Muscle layer of duodenum (tissue), 2 donors: ENCODE data around the gene LPCAT1.
A peak's percentile ranks its signal among the peaks of the same experiment; 100 is the strongest.
"Not testable (repeated sequence)": the region's sequence is repeated elsewhere in the genome, so short reads cannot be mapped to it uniquely, and the experiment has no call there.

Experiments used
- H3K27ac ChIP-seq: one replicate; pipeline ENCODE4 v1.7.0; 2013; ENCODE audit warnings: mild to moderate bottlenecking, low read length
- H3K27me3 ChIP-seq: one replicate; pipeline ENCODE4 v1.7.0; 2013; ENCODE audit warnings: low read depth, mild to moderate bottlenecking, control low read depth, low read length
- H3K36me3 ChIP-seq, 2 donors: one replicate each; pipeline ENCODE4 v1.7.0; 2013; ENCODE audit warnings: low read length in 2 of 2, control low read depth in 1 of 2, mild to moderate bottlenecking in 1 of 2; ENCODE audit not compliant: insufficient read depth in 2 of 2, control insufficient read depth in 1 of 2
- H3K4me1 ChIP-seq, 2 donors: one replicate each; pipeline ENCODE4 v1.7.0; 2013; ENCODE audit warnings: low read length in 2 of 2, mild to moderate bottlenecking in 2 of 2, control low read depth in 1 of 2, moderate library complexity in 1 of 2; ENCODE audit not compliant: insufficient read depth in 2 of 2, control insufficient read depth in 1 of 2
- H3K4me3 ChIP-seq, 2 donors: one replicate each; pipeline ENCODE4 v1.7.0; 2013; ENCODE audit warnings: low read length in 2 of 2, low read depth in 1 of 2, mild to moderate bottlenecking in 1 of 2
- H3K9me3 ChIP-seq, 2 donors: one replicate each; pipeline ENCODE4 v1.7.0; 2013; ENCODE audit warnings: low read length in 2 of 2, control low read depth in 1 of 2, mild to moderate bottlenecking in 1 of 2; ENCODE audit not compliant: control insufficient read depth in 1 of 2
- donor health status: healthy.

LPCAT1 gene

DNA sequence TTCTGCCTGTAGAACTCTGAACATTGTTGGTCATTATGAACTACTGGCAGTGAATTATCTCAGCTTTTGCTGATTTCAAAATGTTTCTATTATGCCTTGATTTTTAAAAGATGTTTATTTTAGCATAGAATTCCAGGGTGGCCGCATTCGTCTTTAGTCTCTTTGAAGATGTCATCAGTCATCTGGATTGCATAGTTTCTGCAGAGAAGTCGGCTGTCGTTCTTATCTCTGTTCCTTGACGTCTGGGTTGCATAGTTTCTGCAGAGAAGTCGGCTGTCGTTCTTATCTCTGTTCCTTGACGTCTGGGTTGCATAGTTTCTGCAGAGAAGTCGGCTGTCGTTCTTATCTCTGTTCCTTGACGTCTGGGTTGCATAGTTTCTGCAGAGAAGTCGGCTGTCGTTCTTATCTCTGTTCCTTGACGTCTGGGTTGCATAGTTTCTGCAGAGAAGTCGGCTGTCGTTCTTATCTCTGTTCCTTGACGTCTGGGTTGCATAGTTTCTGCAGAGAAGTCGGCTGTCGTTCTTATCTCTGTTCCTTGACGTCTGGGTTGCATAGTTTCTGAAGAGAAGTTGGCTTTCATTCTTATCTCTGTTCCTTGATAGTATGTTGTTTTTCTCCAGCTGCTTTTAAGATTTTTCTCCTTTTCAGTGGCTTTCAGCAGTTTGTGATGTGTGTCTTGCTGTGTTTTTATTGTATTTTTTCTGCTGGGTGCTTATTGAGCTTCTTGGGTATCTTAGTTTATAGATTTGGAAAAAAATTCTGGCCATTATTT lies 67.5 kb downstream of the LPCAT1 start:
- peaks cover 16 to 19% of the 10 kb centered on the region in 2 donors for H3K9me3 ChIP-seq
- not testable (repeated sequence) for H3K27me3 ChIP-seq, H3K36me3 ChIP-seq, H3K4me3 ChIP-seq, H3K27ac ChIP-seq, H3K4me1 ChIP-seq

- H3K4me3 ChIP-seq: no peak overlapping the region
- H3K27ac ChIP-seq: no peak overlapping the region
- H3K36me3 ChIP-seq: no peaks in the 10 kb centered on the region
- H3K27me3 ChIP-seq: no peaks in the 10 kb centered on the region
- H3K9me3 ChIP-seq: peaks cover 16 to 19% of the 10 kb centered on the region in 2 donors
- no peaks in the 10 kb centered on the region for H3K4me1 ChIP-seq
Measured at GRCh38 chr5:1453613-1454012, 70.1 kb downstream of the LPCAT1 start.

DNA sequence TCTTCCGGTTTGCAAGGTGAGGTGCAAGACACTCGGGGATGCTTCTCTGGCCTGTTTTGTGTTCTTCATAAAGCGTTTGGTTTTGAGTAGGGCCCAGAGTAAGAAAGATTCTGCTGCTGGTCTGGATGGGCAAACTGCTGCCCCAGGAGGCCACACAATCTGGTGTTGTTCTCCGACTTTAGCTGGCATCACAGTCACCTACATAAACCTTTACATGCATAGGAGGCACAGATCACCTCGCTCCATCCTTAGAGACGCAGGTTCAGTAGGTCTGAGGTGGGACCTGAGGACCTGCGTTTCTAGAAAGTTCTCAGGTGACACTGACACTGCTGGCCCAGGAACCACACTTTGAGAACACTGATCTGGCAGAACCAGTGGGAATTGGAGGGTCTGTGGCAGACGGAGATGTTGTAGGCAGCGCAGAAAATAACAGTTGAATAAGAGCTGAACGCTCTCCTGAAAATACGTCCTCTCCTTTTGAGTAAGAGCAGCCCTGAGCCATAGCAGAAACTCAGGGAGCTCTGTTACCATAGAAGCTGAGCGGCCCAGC lies 74.6 kb downstream of the LPCAT1 start:
- H3K4me1 ChIP-seq: peaks cover 0 to 21% of the 10 kb centered on the region in 2 donors
- peaks cover 9% of the 10 kb centered on the region in 2 donors for H3K9me3 ChIP-seq
- H3K27ac ChIP-seq: no peak overlapping the region
- H3K27me3 ChIP-seq: peaks cover 13% of the 10 kb centered on the region
- no peaks in the 10 kb centered on the region for H3K36me3 ChIP-seq
- H3K4me3 ChIP-seq: no peak overlapping the region

GRCh38 chr5:1448511-1449011 lies 75.2 kb downstream of the LPCAT1 start:
- no peaks in the 10 kb centered on the region for H3K36me3 ChIP-seq
- H3K9me3 ChIP-seq: peaks cover 4 to 5% of the 10 kb centered on the region in 2 donors
- peaks cover 0 to 21% of the 10 kb centered on the region in 2 donors for H3K4me1 ChIP-seq
- H3K4me3 ChIP-seq: no peak overlapping the region
- H3K27ac ChIP-seq: no peak overlapping the region
- H3K27me3 ChIP-seq: peaks cover 19% of the 10 kb centered on the region

- peaks cover 27% of the 10 kb centered on the region for H3K27me3 ChIP-seq
Measured at GRCh38 chr5:1447671-1448361, 75.9 kb downstream of the LPCAT1 start.

GRCh38 chr5:1446602-1447343 lies 77.0 kb downstream of the LPCAT1 start:
- Histone ChIP-seq H3K4me3 (no peak overlapping the region), H3K36me3 (no peaks in the 10 kb centered on the region), H3K9me3 (no peaks in the 10 kb centered on the region), H3K27me3 (peaks cover 29% of the 10 kb centered on the region), H3K4me1 (peaks cover 0 to 21% of the 10 kb centered on the region in 2 donors), H3K27ac (no peak overlapping the region)

More at GRCh38 chr5:1447671-1448361, 75.9 kb downstream of the LPCAT1 start:
- no peak overlapping the region for H3K4me3 ChIP-seq
- no peaks in the 10 kb centered on the region for H3K9me3 ChIP-seq
- peaks cover 0 to 21% of the 10 kb centered on the region in 2 donors for H3K4me1 ChIP-seq
- H3K36me3 ChIP-seq: no peaks in the 10 kb centered on the region
- no peak overlapping the region for H3K27ac ChIP-seq

DNA sequence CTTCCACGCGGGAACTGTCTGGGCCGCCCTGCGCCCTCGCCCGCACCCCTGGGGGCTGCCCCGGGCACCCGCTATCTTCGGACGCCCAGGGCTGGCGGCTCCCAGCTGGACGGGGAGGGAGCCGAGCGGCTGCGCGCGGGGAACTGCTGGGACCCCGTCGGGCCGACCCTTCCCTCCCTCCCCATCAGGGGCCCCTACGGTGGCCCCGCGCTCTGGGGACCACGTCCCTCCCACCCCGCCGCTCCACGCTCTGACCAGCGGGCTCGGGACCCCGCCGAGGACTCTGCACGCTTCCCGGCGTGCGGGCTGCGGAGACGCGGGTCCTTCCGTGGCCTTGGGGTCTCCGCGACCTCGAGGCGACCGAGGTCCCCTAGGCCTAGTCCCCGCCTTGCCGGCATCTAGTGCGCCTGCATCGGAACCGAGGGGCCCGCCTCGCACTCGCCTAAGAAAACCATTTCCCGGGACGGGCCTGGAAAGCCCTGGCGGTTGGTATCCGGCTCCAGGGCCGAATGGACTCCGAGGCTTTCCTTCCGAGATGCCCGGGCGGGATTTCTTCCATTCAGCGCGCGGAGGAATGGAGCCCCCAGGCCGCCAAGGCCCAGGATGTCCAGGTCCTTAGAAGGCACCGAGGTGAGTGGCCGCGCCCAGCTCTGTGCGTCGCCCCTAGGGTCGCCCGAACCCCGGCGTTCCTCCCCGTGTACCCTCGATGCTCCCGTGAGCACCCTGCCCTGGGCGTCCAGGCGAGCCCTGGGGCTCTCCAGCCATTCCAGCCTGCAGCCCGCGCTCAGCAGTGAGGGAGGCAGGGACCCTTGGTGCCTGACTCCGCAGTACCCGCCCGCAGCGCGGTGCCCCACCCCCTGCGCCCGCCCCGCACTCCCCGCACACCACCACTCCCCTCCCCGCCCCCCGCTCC lies 77.8 kb downstream of the LPCAT1 start:
- Histone ChIP-seq H3K27ac (no peak overlapping the region), H3K4me3 (no peak overlapping the region), H3K9me3 (peaks cover 0 to 2% of the 10 kb centered on the region in 2 donors), H3K4me1 (peaks cover 0 to 21% of the 10 kb centered on the region in 2 donors), H3K36me3 (no peaks in the 10 kb centered on the region), H3K27me3 (peaks cover 29% of the 10 kb centered on the region)

- Histone ChIP-seq H3K9me3 (peaks cover 3 to 6% of the 10 kb centered on the region in 2 donors), H3K27me3 (peaks cover 29% of the 10 kb centered on the region), H3K27ac (no peak within 1 kb of the TSS), H3K4me3 (peak within 1 kb of the TSS in 1 of 2 donors; percentile 34), H3K36me3 (no peaks in the 10 kb centered on the region), H3K4me1 (peaks cover 0 to 21% of the 10 kb centered on the region in 2 donors)
Measured at GRCh38 chr5:1445313-1445688, 78.5 kb downstream of the LPCAT1 start, which contains the start of gene SLC6A3. Gene SLC6A3, minus strand, starts transcription at chr5:1445440. Its CDS starts 2,243 bp downstream, at chr5:1443197.

DNA sequence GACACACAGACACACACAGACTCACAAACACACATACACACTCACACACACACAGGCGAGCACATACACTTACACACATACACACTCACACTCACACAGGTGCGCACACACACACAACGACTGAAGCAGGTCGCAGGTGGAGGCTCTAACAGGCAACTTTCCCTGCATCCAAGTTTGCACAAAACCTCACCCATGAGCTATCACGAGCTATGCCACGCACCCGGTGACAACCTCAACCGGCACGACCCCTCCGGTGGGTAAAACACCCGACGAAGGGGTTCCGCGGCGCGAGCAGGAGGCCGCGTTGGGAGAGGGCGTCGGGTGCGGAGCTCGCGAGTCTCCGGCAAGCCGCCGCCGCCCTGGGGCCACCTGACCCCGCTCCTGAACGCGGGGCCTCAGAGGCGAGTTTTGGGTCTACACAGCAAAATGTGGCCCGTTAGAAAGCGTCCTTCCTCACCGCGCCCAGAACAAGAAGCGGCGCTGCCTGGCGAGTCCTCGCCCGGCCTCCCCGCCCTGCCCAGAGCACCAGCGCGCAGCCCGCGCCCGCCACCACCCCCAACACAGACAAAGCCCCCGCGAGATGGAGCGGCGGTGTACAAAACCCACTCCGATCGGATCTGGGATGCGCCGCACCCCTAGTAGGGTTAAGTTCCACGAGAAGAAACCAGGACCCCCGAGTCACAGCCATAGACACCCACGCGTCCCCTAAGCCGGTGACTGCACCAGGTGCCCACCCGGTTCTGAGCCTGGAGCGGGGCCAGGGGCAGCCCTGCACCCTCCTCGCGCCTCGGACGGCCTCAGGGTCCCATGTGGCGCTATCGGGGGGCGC lies 79.2 kb downstream of the LPCAT1 start:
- H3K4me1 ChIP-seq: peaks cover 0 to 21% of the 10 kb centered on the region in 2 donors
- H3K27me3 ChIP-seq: peaks cover 29% of the 10 kb centered on the region
- peaks cover 3 to 6% of the 10 kb centered on the region in 2 donors for H3K9me3 ChIP-seq
- no peak overlapping the region for H3K27ac ChIP-seq
- no peaks in the 10 kb centered on the region for H3K36me3 ChIP-seq
- H3K4me3 ChIP-seq: peak overlapping the region in 1 of 2 donors; percentile 34
